ENCODE results near the gene LHX2.

The LHX2 gene

GRCh38 chr9:124066783-124067577 is 55.4 kb downstream of the LHX2 start:
- Histone ChIP-seq H3K4me1 (ENCODE audit: insufficient read depth, low read length) (no peaks in the 10 kb centered on the region), H3K9ac (ENCODE audit: low read depth, low read length) (no peak overlapping the region), H3K9me3 (ENCODE audit: control insufficient read depth, insufficient read depth, low read length) (no peaks in the 10 kb centered on the region), H3K36me3 (ENCODE audit: insufficient read depth, low read length) (no peaks in the 10 kb centered on the region)

GRCh38 chr9:124068251-124068650 is 56.7 kb downstream of the LHX2 start:
- Histone ChIP-seq H3K9ac (ENCODE audit: low read depth, low read length) (no peak overlapping the region), H3K4me1 (ENCODE audit: insufficient read depth, low read length) (no peaks in the 10 kb centered on the region)

GRCh38 chr9:124074746-124075145 is 63.2 kb downstream of the LHX2 start:
- Histone ChIP-seq H3K9me3 (ENCODE audit: control insufficient read depth, insufficient read depth, low read length) (peaks cover 3% of the 10 kb centered on the region), H3K9ac (ENCODE audit: low read depth, low read length) (no peak overlapping the region), H3K36me3 (ENCODE audit: insufficient read depth, low read length) (no peaks in the 10 kb centered on the region), H3K4me1 (ENCODE audit: insufficient read depth, low read length) (peaks cover 21% of the 10 kb centered on the region; the same call in 1 of the 2 replicates)

More at GRCh38 chr9:124068251-124068650, 56.7 kb downstream of the LHX2 start:
- Histone ChIP-seq H3K9me3 (ENCODE audit: control insufficient read depth, insufficient read depth, low read length) (no peaks in the 10 kb centered on the region), H3K36me3 (ENCODE audit: insufficient read depth, low read length) (no peaks in the 10 kb centered on the region)

GRCh38 chr9:124075761-124076160 is 64.2 kb downstream of the LHX2 start:
- no peaks in the 10 kb centered on the region for H3K36me3 ChIP-seq (ENCODE audit: insufficient read depth, low read length)
- peaks cover 22% of the 10 kb centered on the region; the same call in 1 of the 2 replicates for H3K4me1 ChIP-seq (ENCODE audit: insufficient read depth, low read length)
- H3K9me3 ChIP-seq (ENCODE audit: control insufficient read depth, insufficient read depth, low read length): peaks cover 3% of the 10 kb centered on the region
- no peak overlapping the region for H3K9ac ChIP-seq (ENCODE audit: low read depth, low read length)

- Histone ChIP-seq H3K36me3 (ENCODE audit: insufficient read depth, low read length) (no peaks in the 10 kb centered on the region), H3K4me1 (ENCODE audit: insufficient read depth, low read length) (peaks cover 22% of the 10 kb centered on the region; the same call in 1 of the 2 replicates), H3K9me3 (ENCODE audit: control insufficient read depth, insufficient read depth, low read length) (peaks cover 3% of the 10 kb centered on the region), H3K9ac (ENCODE audit: low read depth, low read length) (no peak overlapping the region)
Measured at GRCh38 chr9:124077915-124078572, 66.5 kb downstream of the LHX2 start.

GRCh38 chr9:124078641-124079040 is 67.1 kb downstream of the LHX2 start:
- no peaks in the 10 kb centered on the region for H3K36me3 ChIP-seq (ENCODE audit: insufficient read depth, low read length)
- peaks cover 3% of the 10 kb centered on the region for H3K9me3 ChIP-seq (ENCODE audit: control insufficient read depth, insufficient read depth, low read length)
- H3K9ac ChIP-seq (ENCODE audit: low read depth, low read length): no peak overlapping the region
- H3K4me1 ChIP-seq (ENCODE audit: insufficient read depth, low read length): peaks cover 22% of the 10 kb centered on the region; the same call in 1 of the 2 replicates

GRCh38 chr9:124079176-124079925 is 67.8 kb downstream of the LHX2 start:
- H3K9ac ChIP-seq (ENCODE audit: low read depth, low read length): no peak overlapping the region
- peaks cover 3% of the 10 kb centered on the region for H3K9me3 ChIP-seq (ENCODE audit: control insufficient read depth, insufficient read depth, low read length)
- peaks cover 22% of the 10 kb centered on the region; the same call in 1 of the 2 replicates for H3K4me1 ChIP-seq (ENCODE audit: insufficient read depth, low read length)
- no peaks in the 10 kb centered on the region for H3K36me3 ChIP-seq (ENCODE audit: insufficient read depth, low read length)

GRCh38 chr9:124082622-124083021 is 71.1 kb downstream of the LHX2 start:
- H3K4me1 ChIP-seq (ENCODE audit: insufficient read depth, low read length): peaks cover 25% of the 10 kb centered on the region; the same call in 1 of the 2 replicates
- 0 out of 2 replicates have a peak, but pooled peaks cover 3% of the 10 kb centered on the region for H3K9me3 ChIP-seq (ENCODE audit: control insufficient read depth, insufficient read depth, low read length)
- H3K36me3 ChIP-seq (ENCODE audit: insufficient read depth, low read length): no peaks in the 10 kb centered on the region
- no peak overlapping the region for H3K9ac ChIP-seq (ENCODE audit: low read depth, low read length)

Measured in ES-I3 (cell line).